Smooth muscle cell (in vitro differentiated cells): Measurements from ENCODE around the gene ECE1. TPM values are rescaled to one million over a fixed set of nuclear protein-coding genes. Genes with fewer than 3 reads are reported as not detected.
A peak's percentile ranks its signal among the peaks of the same experiment; 100 is the strongest.

Source experiments
- DNase-seq: peaks from one replicate; lab custom pipeline; 2025; ENCODE audit not compliant: unreplicated experiment; lab: John Stamatoyannopoulos, UW
- H2AFZ ChIP-seq: fragments of 200-600 bp; sonication (generic); 2 replicates; pipeline ENCODE4 v1.6.0; 2016; ENCODE audit warnings: antibody characterized with exemption, low read depth, mild to moderate bottlenecking
- H3F3A ChIP-seq: fragments of 200-600 bp; sonication (generic); 2 replicates; pipeline ENCODE4 v1.6.0; 2017; ENCODE audit warnings: antibody characterized with exemption, low read depth
- H3K27ac ChIP-seq: fragments of 200-600 bp; sonication (generic); 2 replicates; pipeline ENCODE4 v1.5.1; 2016; ENCODE audit warnings: low read depth, mild to moderate bottlenecking
- H3K27me3 ChIP-seq: fragments of 200-600 bp; sonication (generic); 2 replicates; pipeline ENCODE4 v1.6.1; 2016; ENCODE audit warnings: low read depth, mild to moderate bottlenecking
- H3K36me3 ChIP-seq: fragments of 200-600 bp; sonication (generic); 2 replicates; pipeline ENCODE4 v1.5.1; 2016; ENCODE audit warnings: low read depth
- H3K4me1 ChIP-seq: fragments of 200-600 bp; sonication (generic); 2 replicates; pipeline ENCODE4 v1.5.1; 2016; ENCODE audit warnings: low read depth
- H3K4me2 ChIP-seq: fragments of 200-600 bp; sonication (generic); 2 replicates; pipeline ENCODE4 v1.6.0; 2016; ENCODE audit warnings: mild to moderate bottlenecking
- H3K4me3 ChIP-seq: fragments of 200-600 bp; sonication (generic); 2 replicates; pipeline ENCODE4 v1.5.1; 2016; ENCODE audit warnings: mild to moderate bottlenecking
- H3K79me2 ChIP-seq: fragments of 200-600 bp; sonication (generic); 2 replicates; pipeline ENCODE4 v1.6.0; 2016; ENCODE audit warnings: low read depth, mild to moderate bottlenecking
- H3K9ac ChIP-seq: fragments of 200-600 bp; sonication (generic); 2 replicates; pipeline ENCODE4 v1.6.0; 2016; ENCODE audit warnings: low read depth
- H3K9me3 ChIP-seq: fragments of 200-600 bp; sonication (generic); replicated peaks from 2 replicates; pipeline ENCODE4 v1.5.1; 2016; ENCODE audit warnings: low read depth
- H4K20me1 ChIP-seq: fragments of 200-600 bp; sonication (generic); 2 replicates; pipeline ENCODE4 v1.6.0; 2016; ENCODE audit warnings: low read depth
- WGBS: methylation state at CpG from one replicate; pipeline ENCODE4 v1.1.7; 2016; ENCODE audit warnings: low lambda C conversion rate; 5-methylcytosine and 5-hydroxymethylcytosine counted together
- polyA plus RNA-seq: library from polyadenylated mRNA; unstranded; fragments of >200 nt; fragmentation: Nextera tagmentation; extraction: Ambion mirVana; gene quantifications from 2 replicates; pipeline ENCODE4 v1.2.1, GENCODE V29; 2016
- total RNA-seq: library from RNA; depleted of rRNA; stranded (reverse); fragments of >200 nt; gene quantifications from 2 replicates; pipeline ENCODE4 v1.2.3, GENCODE V29; 2014
- TF ChIP-seq, protein P1 (sequence below): fragments of 200-600 bp; sonication (generic); IDR thresholded peaks from 2 replicates; pipeline ENCODE4 v1.5.1; 2017; ENCODE audit warnings: borderline replicate concordance, mild to moderate bottlenecking, antibody characterized with exemption; ENCODE audit not compliant: insufficient read depth, poor library complexity, severe bottlenecking

The ECE1 gene
- total and polyA plus RNA-seq, 2 experiments from 2014 or later, result 108 to 129 TPM

DNA sequence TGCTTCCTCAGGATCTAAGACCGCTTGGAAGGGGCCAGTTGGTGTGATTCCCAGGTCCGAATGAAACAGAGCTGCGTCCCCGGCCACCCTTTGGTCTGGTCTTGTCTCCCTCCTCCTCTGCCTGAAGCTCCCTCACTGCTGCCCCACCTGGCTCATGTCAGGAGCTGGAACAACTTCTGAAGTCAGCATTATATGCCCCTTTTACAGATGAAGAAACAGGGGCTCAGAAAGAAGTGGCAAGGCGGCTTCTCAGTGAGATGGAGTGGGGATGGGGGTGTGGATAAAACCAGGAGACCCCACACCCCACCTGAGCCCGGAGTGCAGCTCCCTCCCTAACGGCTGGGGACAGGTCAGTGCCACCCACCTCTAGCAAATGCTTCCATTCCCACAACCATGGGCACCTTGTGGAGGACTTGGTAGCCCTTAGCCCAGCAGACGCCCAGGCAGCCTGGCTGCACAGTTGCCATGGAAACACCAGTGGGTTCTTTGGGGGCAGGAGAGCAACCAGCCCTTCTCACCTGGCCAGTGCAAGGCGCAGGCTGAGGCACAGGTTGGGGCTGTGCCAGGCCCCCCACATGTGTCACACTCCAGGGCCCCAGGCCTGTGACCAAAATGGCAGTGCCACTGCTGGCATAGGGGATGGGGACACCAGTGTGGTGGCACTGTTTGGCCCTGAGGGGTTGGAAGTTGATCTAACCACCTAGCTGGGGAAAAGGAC, 31.9 kb upstream of the ECE1 start:
- Histone ChIP-seq H3K27ac (peak overlapping the region; percentile 94), H3K9ac (peak overlapping the region; percentile 48), H3K27me3 (no peaks in the 10 kb centered on the region), H3K36me3 (no peaks in the 10 kb centered on the region), H3K4me2 (peak overlapping the region; percentile 74), H3F3A (peaks cover 65% of the 10 kb centered on the region), H3K4me1 (peaks cover 87% of the 10 kb centered on the region), H4K20me1 (no peaks in the 10 kb centered on the region), H3K4me3 (no peak overlapping the region), H3K79me2 (peaks cover 43% of the 10 kb centered on the region), H3K9me3 (no peaks in the 10 kb centered on the region), H2AFZ (no peak overlapping the region)
- no peak for DNase-seq
- TF ChIP-seq, protein P1, sequence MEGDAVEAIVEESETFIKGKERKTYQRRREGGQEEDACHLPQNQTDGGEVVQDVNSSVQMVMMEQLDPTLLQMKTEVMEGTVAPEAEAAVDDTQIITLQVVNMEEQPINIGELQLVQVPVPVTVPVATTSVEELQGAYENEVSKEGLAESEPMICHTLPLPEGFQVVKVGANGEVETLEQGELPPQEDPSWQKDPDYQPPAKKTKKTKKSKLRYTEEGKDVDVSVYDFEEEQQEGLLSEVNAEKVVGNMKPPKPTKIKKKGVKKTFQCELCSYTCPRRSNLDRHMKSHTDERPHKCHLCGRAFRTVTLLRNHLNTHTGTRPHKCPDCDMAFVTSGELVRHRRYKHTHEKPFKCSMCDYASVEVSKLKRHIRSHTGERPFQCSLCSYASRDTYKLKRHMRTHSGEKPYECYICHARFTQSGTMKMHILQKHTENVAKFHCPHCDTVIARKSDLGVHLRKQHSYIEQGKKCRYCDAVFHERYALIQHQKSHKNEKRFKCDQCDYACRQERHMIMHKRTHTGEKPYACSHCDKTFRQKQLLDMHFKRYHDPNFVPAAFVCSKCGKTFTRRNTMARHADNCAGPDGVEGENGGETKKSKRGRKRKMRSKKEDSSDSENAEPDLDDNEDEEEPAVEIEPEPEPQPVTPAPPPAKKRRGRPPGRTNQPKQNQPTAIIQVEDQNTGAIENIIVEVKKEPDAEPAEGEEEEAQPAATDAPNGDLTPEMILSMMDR, result peak; percentile 18
- WGBS, result 69% methylated on average over 9 of the region's 9 CpGs

DNA sequence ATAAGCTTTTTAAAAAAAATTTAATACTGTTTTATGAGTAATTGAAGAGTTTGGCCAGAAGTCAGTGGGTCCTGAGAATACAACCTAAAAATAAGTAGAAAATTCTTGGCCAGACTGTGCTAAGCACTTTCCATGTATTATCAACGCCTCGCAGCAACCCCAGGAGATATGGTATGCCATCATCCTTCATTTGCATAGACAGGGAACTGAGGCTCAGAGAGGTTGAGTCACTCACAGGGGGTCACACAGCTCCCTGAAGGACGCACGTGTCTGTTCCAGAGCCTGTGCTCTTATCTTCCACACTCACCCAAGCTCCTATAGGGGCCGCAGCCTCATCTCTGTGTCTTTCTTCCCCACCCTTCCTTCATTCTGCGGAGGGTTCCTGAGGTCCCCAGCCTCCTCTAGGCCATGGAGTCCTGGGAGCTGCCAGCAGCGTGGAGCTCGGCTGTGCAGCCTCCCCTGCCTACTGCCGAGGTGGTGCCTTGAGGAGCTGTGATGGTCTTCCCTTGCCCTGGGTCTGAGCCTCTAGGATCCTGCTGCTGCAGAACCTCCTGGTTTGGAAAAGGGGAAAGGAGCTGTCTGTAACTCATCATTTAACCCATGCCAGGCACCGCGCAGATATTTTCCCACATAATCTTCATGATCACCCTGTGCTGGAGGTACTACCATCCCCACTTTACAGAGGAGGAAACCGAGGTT, 30.3 kb upstream of the ECE1 start:
- Histone ChIP-seq H3K4me3 (no peak overlapping the region), H3K9ac (peak overlapping the region; percentile 48), H3K36me3 (no peaks in the 10 kb centered on the region), H3K4me1 (peaks cover 74% of the 10 kb centered on the region), H3F3A (peaks cover 61% of the 10 kb centered on the region), H3K9me3 (no peaks in the 10 kb centered on the region), H4K20me1 (no peaks in the 10 kb centered on the region), H3K79me2 (peaks cover 38% of the 10 kb centered on the region), H3K4me2 (peak overlapping the region; percentile 74), H3K27ac (peak overlapping the region; percentile 94), H3K27me3 (no peaks in the 10 kb centered on the region), H2AFZ (no peak overlapping the region)
- TF ChIP-seq, protein P1, result no peak
- 32% methylated on average over 12 of the region's 12 CpGs for WGBS
- no peak for DNase-seq

DNA sequence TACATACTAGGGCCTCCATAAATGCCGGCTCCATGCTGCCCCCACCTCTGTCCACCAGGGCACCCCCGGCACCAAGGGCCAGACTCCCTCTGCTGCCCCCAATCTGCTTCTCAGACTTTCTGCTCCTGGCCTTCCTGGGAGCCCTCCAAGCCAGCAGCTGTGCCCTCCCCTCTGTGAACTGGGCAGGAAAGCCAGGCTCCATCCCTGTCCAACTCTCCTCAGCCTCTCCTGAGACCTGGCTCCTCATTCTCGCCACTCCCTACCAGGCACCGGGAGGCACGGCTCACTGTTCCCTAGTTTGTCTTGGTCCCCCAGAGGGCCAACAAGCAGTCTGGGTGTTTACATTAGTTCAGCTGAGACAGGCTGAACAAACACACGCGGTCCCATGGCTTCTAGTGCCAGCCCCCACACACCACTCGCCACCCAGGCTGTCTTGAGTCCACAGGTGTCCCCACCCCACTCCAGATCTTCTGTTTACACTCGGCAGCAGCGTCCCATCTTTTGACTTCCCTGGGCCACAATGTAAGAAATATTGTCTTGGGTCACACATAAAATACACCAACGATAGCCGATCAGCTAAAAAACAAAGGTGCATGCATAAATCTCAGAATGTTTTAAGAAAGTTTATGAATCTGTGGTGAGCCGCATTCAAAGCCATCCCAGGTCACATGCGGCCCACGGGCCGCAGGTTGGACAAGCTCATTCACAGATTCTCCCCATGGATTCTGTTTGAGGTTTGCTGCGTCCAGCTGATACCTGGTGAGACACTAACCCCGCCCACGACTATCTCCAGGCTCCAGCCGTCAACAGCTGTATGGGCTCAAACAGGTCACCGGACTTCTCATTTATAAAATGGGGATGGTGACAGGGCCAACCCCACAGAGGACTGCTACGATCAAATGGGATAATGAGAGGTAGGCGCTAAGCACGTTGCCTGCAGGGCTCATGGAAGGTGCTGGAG, 29.5 kb upstream of the ECE1 start:
- Histone ChIP-seq H3K4me2 (peak overlapping the region; percentile 74), H3K9ac (peak overlapping the region; percentile 17), H2AFZ (no peak overlapping the region), H3K79me2 (peaks cover 43% of the 10 kb centered on the region), H3K27me3 (no peaks in the 10 kb centered on the region), H3K36me3 (no peaks in the 10 kb centered on the region), H3K9me3 (no peaks in the 10 kb centered on the region), H3K4me3 (no peak overlapping the region), H3K4me1 (peaks cover 67% of the 10 kb centered on the region), H3F3A (peaks cover 54% of the 10 kb centered on the region), H4K20me1 (no peaks in the 10 kb centered on the region), H3K27ac (peak overlapping the region; percentile 94)
- TF ChIP-seq, protein P1, result no peak
- 62% methylated on average over 24 of the region's 24 CpGs for WGBS
- no peak for DNase-seq
